Ishikawa (cell line): ENCODE results near the gene ARHGEF17.

ENCODE experiments used
- CREB1 ChIP-seq: IDR thresholded peaks from 2 replicates; pipeline ENCODE4 v1.6.1; 2012; ENCODE audit warnings: low read depth
- EGR1 ChIP-seq: IDR thresholded peaks from 2 replicates; pipeline ENCODE4 v1.6.1; 2012
- EP300 ChIP-seq: IDR thresholded peaks from 2 replicates; pipeline ENCODE4 v1.6.1; 2012; ENCODE audit warnings: borderline replicate concordance
- NFIC ChIP-seq: IDR thresholded peaks from 2 replicates; pipeline ENCODE4 v1.6.1; 2012
- RAD21 ChIP-seq: IDR thresholded peaks from 2 replicates; pipeline ENCODE4 v1.6.1; 2012; ENCODE audit warnings: low read depth
- TAF1 ChIP-seq: IDR thresholded peaks from 2 replicates; pipeline ENCODE4 v1.6.1; 2012; ENCODE audit warnings: low read depth, mild to moderate bottlenecking
- TCF12 ChIP-seq: IDR thresholded peaks from 2 replicates; pipeline ENCODE4 v1.6.1; 2012; ENCODE audit warnings: low read depth
- TEAD4 ChIP-seq: IDR thresholded peaks from 2 replicates; pipeline ENCODE4 v1.6.1; 2012
- ZBTB7A ChIP-seq: IDR thresholded peaks from 2 replicates; pipeline ENCODE4 v1.6.1; 2012; ENCODE audit warnings: low read depth
- TF ChIP-seq, protein P1 (sequence below): IDR thresholded peaks from 2 replicates; pipeline ENCODE4 v1.6.1; 2012
- TF ChIP-seq, protein P2 (sequence below): IDR thresholded peaks from 2 replicates; pipeline ENCODE4 v1.6.1; 2012; ENCODE audit warnings: low read depth, mild to moderate bottlenecking
- TF ChIP-seq, protein P3 (sequence below): IDR thresholded peaks from 2 replicates; pipeline ENCODE4 v1.6.1; 2012

DNA sequence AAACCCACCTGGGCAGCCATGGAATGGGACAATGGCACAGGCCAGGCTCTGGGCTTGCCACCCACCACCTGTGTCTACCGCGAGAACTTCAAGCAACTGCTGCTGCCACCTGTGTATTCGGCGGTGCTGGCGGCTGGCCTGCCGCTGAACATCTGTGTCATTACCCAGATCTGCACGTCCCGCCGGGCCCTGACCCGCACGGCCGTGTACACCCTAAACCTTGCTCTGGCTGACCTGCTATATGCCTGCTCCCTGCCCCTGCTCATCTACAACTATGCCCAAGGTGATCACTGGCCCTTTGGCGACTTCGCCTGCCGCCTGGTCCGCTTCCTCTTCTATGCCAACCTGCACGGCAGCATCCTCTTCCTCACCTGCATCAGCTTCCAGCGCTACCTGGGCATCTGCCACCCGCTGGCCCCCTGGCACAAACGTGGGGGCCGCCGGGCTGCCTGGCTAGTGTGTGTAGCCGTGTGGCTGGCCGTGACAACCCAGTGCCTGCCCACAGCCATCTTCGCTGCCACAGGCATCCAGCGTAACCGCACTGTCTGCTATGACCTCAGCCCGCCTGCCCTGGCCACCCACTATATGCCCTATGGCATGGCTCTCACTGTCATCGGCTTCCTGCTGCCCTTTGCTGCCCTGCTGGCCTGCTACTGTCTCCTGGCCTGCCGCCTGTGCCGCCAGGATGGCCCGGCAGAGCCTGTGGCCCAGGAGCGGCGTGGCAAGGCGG is 11.4 kb upstream of the ARHGEF17 start:
- TF ChIP-seq EP300 = no peak
- no peak for TF ChIP-seq RAD21
- no peak for TF ChIP-seq TAF1
- TF ChIP-seq, protein P1, sequence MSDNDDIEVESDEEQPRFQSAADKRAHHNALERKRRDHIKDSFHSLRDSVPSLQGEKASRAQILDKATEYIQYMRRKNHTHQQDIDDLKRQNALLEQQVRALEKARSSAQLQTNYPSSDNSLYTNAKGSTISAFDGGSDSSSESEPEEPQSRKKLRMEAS = no peak
- TF ChIP-seq TEAD4 = no peak
- TF ChIP-seq TCF12 = no peak
- TF ChIP-seq, protein P2, sequence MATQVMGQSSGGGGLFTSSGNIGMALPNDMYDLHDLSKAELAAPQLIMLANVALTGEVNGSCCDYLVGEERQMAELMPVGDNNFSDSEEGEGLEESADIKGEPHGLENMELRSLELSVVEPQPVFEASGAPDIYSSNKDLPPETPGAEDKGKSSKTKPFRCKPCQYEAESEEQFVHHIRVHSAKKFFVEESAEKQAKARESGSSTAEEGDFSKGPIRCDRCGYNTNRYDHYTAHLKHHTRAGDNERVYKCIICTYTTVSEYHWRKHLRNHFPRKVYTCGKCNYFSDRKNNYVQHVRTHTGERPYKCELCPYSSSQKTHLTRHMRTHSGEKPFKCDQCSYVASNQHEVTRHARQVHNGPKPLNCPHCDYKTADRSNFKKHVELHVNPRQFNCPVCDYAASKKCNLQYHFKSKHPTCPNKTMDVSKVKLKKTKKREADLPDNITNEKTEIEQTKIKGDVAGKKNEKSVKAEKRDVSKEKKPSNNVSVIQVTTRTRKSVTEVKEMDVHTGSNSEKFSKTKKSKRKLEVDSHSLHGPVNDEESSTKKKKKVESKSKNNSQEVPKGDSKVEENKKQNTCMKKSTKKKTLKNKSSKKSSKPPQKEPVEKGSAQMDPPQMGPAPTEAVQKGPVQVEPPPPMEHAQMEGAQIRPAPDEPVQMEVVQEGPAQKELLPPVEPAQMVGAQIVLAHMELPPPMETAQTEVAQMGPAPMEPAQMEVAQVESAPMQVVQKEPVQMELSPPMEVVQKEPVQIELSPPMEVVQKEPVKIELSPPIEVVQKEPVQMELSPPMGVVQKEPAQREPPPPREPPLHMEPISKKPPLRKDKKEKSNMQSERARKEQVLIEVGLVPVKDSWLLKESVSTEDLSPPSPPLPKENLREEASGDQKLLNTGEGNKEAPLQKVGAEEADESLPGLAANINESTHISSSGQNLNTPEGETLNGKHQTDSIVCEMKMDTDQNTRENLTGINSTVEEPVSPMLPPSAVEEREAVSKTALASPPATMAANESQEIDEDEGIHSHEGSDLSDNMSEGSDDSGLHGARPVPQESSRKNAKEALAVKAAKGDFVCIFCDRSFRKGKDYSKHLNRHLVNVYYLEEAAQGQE = no peak
- TF ChIP-seq, protein P3, sequence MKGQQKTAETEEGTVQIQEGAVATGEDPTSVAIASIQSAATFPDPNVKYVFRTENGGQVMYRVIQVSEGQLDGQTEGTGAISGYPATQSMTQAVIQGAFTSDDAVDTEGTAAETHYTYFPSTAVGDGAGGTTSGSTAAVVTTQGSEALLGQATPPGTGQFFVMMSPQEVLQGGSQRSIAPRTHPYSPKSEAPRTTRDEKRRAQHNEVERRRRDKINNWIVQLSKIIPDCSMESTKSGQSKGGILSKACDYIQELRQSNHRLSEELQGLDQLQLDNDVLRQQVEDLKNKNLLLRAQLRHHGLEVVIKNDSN = no peak
- TF ChIP-seq CREB1 = no peak
- TF ChIP-seq NFIC = no peak
- TF ChIP-seq EGR1 = no peak
- TF ChIP-seq ZBTB7A = no peak
